Measurements from ENCODE around the gene PPM1N. TPM values are rescaled to one million over a fixed set of nuclear protein-coding genes. Genes with fewer than 3 reads are reported as not detected.
A peak's percentile ranks its signal among the peaks of the same experiment; 100 is the strongest.

Gene PPM1N
- total and polyA plus RNA-seq, 9 donors, result 0.21 to 1.7 (median 0.89) TPM; not detected in 1

DNA sequence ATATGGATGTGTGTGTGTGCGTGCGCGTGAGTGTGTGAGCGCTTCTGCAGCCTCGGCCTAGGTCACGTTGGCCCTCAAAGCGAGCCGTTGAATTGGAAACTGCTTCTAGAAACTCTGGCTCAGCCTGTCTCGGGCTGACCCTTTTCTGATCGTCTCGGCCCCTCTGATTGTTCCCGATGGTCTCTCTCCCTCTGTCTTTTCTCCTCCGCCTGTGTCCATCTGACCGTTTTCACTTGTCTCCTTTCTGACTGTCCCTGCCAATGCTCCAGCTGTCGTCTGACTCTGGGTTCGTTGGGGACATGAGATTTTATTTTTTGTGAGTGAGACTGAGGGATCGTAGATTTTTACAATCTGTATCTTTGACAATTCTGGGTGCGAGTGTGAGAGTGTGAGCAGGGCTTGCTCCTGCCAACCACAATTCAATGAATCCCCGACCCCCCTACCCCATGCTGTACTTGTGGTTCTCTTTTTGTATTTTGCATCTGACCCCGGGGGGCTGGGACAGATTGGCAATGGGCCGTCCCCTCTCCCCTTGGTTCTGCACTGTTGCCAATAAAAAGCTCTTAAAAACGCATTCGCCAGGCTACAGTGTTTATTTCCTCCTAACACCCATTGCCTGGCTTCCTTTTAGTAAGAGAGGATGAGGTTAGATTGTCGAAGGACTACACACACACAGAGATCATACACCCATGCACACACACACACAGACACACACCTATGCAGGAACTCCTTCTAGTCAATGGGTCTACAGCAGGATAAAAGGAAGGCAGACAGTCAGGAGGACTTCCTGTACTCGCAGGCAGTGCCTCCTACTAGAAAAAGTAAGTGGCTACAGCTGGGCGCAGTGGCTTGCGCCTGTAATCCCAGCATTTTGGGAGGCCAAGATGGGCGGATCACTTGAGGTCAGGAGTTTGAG, 23.4 kb upstream of the PPM1N start:
- WGBS, 3 donors, result 70 to 78% (median 76%) methylated on average over 28 of the region's 28 CpGs
- H3K27me3 ChIP-seq, result no peaks in the 10 kb centered on the region
- intact Hi-C loops (cut with DNase I), result no loop called here

DNA sequence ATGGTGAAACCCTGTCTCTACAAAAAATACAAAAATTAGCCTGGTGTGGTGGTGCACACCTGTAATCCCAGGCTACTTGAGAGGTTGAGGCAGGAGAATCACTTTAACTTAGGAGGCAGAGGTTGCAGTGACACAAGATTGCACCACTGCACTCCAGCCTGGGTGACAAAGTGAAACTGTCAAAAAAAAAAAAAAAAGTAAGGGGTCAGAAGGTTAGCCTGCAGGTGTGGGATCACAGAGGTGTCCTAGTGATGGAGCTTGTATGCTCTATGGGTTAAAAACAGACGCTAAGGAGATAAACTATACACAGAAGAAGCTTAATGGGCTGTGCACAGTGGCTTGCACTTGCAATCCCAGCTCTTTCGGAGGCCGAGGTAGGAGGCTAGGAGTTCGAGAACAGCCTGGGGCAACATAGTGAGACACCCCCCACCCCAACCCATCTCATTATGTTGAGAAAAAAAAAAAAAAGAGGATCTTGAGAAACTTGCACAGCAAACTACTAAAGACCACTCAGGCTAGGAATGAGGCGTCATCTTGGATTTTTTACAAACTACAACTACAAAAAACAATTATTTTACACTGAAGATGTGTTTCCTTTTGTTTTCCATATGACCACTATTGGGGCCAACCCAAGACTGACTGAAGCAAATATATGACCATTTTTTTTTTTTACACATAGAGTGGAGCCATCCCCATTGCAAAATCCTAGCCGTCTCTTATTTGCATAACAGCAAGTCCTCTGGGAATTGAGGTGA, 22.5 kb upstream of the PPM1N start:
- DNase-seq, result no peak
- Histone ChIP-seq H3K4me1 (ENCODE audit: insufficient read depth) (no peaks in the 10 kb centered on the region), H3K27ac (no peak overlapping the region), H3K9me3 (no peaks in the 10 kb centered on the region), H3K36me3 (no peaks in the 10 kb centered on the region), H3K27me3 (no peaks in the 10 kb centered on the region), H3K4me3 (no peak overlapping the region)
- TF ChIP-seq EP300 (IDR thresholded peaks at IDR 0.05) (no peak), POLR2A (IDR thresholded peaks at IDR 0.05) (no peak)
- TF ChIP-seq, protein P1, sequence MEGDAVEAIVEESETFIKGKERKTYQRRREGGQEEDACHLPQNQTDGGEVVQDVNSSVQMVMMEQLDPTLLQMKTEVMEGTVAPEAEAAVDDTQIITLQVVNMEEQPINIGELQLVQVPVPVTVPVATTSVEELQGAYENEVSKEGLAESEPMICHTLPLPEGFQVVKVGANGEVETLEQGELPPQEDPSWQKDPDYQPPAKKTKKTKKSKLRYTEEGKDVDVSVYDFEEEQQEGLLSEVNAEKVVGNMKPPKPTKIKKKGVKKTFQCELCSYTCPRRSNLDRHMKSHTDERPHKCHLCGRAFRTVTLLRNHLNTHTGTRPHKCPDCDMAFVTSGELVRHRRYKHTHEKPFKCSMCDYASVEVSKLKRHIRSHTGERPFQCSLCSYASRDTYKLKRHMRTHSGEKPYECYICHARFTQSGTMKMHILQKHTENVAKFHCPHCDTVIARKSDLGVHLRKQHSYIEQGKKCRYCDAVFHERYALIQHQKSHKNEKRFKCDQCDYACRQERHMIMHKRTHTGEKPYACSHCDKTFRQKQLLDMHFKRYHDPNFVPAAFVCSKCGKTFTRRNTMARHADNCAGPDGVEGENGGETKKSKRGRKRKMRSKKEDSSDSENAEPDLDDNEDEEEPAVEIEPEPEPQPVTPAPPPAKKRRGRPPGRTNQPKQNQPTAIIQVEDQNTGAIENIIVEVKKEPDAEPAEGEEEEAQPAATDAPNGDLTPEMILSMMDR (IDR thresholded peaks at IDR 0.05), result no peak
- intact Hi-C loops (cut with DNase I), result no loop called here
- WGBS, 3 donors, result 59 to 68% (median 68%) methylated on average over 6 of the region's 6 CpGs

More for the DNA sequence above, 23.4 kb upstream of the PPM1N start:
- no peaks in the 10 kb centered on the region for H3K9me3 ChIP-seq
- H3K4me1 ChIP-seq (ENCODE audit: insufficient read depth), result peaks cover 6% of the 10 kb centered on the region
- no peaks in the 10 kb centered on the region for H3K36me3 ChIP-seq
- TF ChIP-seq POLR2A (IDR thresholded peaks at IDR 0.05), result peak; percentile 1
- TF ChIP-seq, protein P1 (IDR thresholded peaks at IDR 0.05), result no peak
- H3K4me3 ChIP-seq, result no peak overlapping the region
- peak in 1 of 5 donors; percentile 79 for DNase-seq
- H3K27ac ChIP-seq, result no peak overlapping the region

DNA sequence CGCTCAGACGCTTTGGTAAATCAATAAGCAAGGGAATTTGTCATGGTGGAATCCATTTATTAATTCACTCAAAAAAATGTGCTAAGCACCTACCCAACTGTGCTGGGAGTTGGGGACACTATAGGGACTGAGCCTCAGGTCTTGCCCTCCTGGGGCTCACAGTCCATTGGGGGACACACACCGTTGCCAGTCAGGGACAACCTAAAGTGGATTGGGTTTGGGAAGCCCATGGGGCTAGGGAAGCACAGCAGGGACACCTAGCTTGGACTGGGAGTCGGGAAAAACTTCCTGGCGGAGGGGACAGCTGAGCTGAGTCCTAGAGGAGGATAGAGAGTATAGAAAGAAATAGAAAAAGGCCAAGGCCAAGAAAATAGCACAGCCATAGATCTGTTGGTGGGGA, 21.9 kb upstream of the PPM1N start:
- no peaks in the 10 kb centered on the region for H3K4me1 ChIP-seq (ENCODE audit: insufficient read depth)
- intact Hi-C loops (cut with DNase I), result no loop called here
- no peaks in the 10 kb centered on the region for H3K9me3 ChIP-seq
- no peak overlapping the region for H3K4me3 ChIP-seq
- DNase-seq, result no peak
- H3K27ac ChIP-seq, result no peak overlapping the region
- no peaks in the 10 kb centered on the region for H3K27me3 ChIP-seq
- no peaks in the 10 kb centered on the region for H3K36me3 ChIP-seq
- no peak for TF ChIP-seq EP300 (IDR thresholded peaks at IDR 0.05)
- no peak for TF ChIP-seq POLR2A (IDR thresholded peaks at IDR 0.05)
- TF ChIP-seq, protein P1 (IDR thresholded peaks at IDR 0.05), result no peak
- WGBS, 3 donors, result 40 to 47% (median 44%) methylated on average over 5 of the region's 5 CpGs

DNA sequence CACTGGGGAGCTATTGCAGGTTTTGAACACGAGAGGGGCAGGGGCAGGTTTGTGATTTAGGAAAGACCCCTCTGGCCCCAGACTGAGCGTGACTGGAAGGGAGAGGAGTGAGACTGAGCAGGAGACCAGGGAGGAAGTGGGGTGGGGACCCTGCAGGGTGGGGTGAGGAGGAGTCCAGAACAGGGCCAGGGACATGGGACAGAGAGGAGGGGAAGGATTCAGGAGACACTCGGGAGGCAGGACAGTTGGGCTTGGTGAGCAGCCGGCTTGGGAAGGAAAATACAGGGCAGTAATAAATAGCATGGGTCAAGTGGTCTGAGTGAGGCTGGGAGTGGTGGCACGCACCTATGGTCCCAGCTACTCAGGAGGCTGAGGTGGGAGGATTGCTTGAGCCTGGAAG, 21.1 kb upstream of the PPM1N start:
- H3K36me3 ChIP-seq, result no peaks in the 10 kb centered on the region
- 21 to 33% (median 30%) methylated on average over 5 of the region's 5 CpGs for WGBS, 3 donors
- H3K27ac ChIP-seq, result no peak overlapping the region
- intact Hi-C loops (cut with DNase I), result no loop called here
- no peaks in the 10 kb centered on the region for H3K27me3 ChIP-seq
- H3K4me1 ChIP-seq (ENCODE audit: insufficient read depth), result no peaks in the 10 kb centered on the region
- no peaks in the 10 kb centered on the region for H3K9me3 ChIP-seq
- DNase-seq, result no peak
- H3K4me3 ChIP-seq, result no peak overlapping the region
- TF ChIP-seq, protein P1 (IDR thresholded peaks at IDR 0.05), result no peak
- TF ChIP-seq POLR2A (IDR thresholded peaks at IDR 0.05) (no peak), EP300 (IDR thresholded peaks at IDR 0.05) (no peak)

Data from ovary (tissue), 9 donors.